AG10803 (cell line): Measurements from ENCODE around the gene EVI5.

ENCODE experiments used
- DNase-seq: peaks from one replicate; pipeline ENCODE4 v3.0.0; 2010; ENCODE audit warnings: low read depth
- H3K4me3 ChIP-seq: 2 replicates; pipeline ENCODE4 v1.5.1; 2011; ENCODE audit warnings: mild to moderate bottlenecking, low read length, control low read depth
- TF ChIP-seq, protein P1 (sequence below): conservative IDR thresholded peaks from 2 replicates; pipeline ENCODE4 v1.5.1; 2011; ENCODE audit warnings: mild to moderate bottlenecking, low read length, control low read depth, inconsistent platforms

The EVI5 gene

DNA sequence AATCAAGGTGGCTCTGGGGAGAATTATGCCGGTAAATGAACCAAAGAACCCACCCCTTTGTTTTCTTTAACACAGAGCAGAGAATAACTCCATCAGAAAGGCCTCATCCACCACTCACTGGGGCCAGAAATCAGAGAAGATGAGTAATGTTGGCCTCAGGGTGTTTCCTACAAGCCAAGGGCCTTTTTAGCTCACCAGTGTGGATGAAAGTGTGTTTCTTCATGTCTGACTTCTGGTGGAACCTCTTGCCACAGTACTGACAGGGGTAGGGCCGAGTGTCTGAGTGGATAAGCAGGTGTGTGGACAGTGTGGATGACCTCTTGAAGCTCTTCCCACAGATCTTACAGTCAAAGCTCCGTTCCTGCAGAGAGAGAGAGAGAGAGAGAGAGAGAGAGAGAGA is 306.5 kb downstream of the EVI5 start:
- TF ChIP-seq, protein P1, sequence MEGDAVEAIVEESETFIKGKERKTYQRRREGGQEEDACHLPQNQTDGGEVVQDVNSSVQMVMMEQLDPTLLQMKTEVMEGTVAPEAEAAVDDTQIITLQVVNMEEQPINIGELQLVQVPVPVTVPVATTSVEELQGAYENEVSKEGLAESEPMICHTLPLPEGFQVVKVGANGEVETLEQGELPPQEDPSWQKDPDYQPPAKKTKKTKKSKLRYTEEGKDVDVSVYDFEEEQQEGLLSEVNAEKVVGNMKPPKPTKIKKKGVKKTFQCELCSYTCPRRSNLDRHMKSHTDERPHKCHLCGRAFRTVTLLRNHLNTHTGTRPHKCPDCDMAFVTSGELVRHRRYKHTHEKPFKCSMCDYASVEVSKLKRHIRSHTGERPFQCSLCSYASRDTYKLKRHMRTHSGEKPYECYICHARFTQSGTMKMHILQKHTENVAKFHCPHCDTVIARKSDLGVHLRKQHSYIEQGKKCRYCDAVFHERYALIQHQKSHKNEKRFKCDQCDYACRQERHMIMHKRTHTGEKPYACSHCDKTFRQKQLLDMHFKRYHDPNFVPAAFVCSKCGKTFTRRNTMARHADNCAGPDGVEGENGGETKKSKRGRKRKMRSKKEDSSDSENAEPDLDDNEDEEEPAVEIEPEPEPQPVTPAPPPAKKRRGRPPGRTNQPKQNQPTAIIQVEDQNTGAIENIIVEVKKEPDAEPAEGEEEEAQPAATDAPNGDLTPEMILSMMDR, result no peak
- no peak for DNase-seq
- H3K4me3 ChIP-seq, result no peak overlapping the region

- H3K4me3 ChIP-seq, result no peak overlapping the region
- TF ChIP-seq, protein P1, result no peak
- DNase-seq, result no peak
Measured at GRCh38 chr1:92476071-92476631, 308.8 kb downstream of the EVI5 start.

GRCh38 chr1:92475029-92475428 is 309.9 kb downstream of the EVI5 start:
- TF ChIP-seq, protein P1, result no peak
- no peak overlapping the region for H3K4me3 ChIP-seq
- DNase-seq, result no peak

GRCh38 chr1:92473781-92474495 is 311.0 kb downstream of the EVI5 start:
- TF ChIP-seq, protein P1, result no peak
- H3K4me3 ChIP-seq, result no peak overlapping the region

GRCh38 chr1:92470216-92470615 is 314.7 kb downstream of the EVI5 start:
- H3K4me3 ChIP-seq, result no peak overlapping the region
- no peak for DNase-seq
- TF ChIP-seq, protein P1, result no peak

More at GRCh38 chr1:92473781-92474495, 311.0 kb downstream of the EVI5 start:
- DNase-seq, result no peak

GRCh38 chr1:92466683-92467352 is 318.1 kb downstream of the EVI5 start:
- no peak overlapping the region for H3K4me3 ChIP-seq
- TF ChIP-seq, protein P1, result no peak

More at GRCh38 chr1:92466683-92467352, 318.1 kb downstream of the EVI5 start:
- DNase-seq, result no peak
